Common myeloid progenitor, CD34-positive (primary cell): ENCODE data around the gene KCTD3.

ENCODE experiments used
- CTCF ChIA-PET: fragments of 350-600 bp; sonication (Branson Sonifier 250); formaldehyde crosslinking; loops from one replicate; lab custom pipeline; 2021; ENCODE audit warnings: antibody characterized with exemption; lab: Charles Lee
- POLR2A ChIA-PET: fragments of 350-600 bp; sonication (Branson Sonifier 250); formaldehyde crosslinking; loops from one replicate; lab custom pipeline; 2021; ENCODE audit warnings: antibody characterized with exemption; lab: Charles Lee
- DNase-seq, 3 donors: peaks; one replicate each; pipeline versions ENCODE4 v3.0.0 to v3.0.0-alpha.2; 2013
- H3K27ac ChIP-seq, 2 experiments: 1 replicate in 1 of 2; 2 replicates in 1 of 2; pipeline ENCODE4 v1.7.0; 2013; ENCODE audit warnings: inconsistent platforms in 2 of 2, low read length in 2 of 2, mild to moderate bottlenecking in 2 of 2, low read depth in 1 of 2, moderate library complexity in 1 of 2; ENCODE audit not compliant: severe bottlenecking in 2 of 2, insufficient read depth in 1 of 2, poor library complexity in 1 of 2
- H3K27me3 ChIP-seq, 5 experiments: replicated peaks in 2 of 5; 1 replicate in 3 of 5; 2 replicates in 2 of 5; pipeline versions ENCODE4 v1.6.1 to v1.7.0; 2013; ENCODE audit warnings: low read length in 4 of 5, mild to moderate bottlenecking in 2 of 5, moderate library complexity in 2 of 5, inconsistent platforms in 1 of 5; ENCODE audit not compliant: insufficient read depth in 5 of 5, control insufficient read depth in 4 of 5
- H3K36me3 ChIP-seq, 4 experiments: 1 replicate in 2 of 4; 2 replicates in 2 of 4; pipeline versions ENCODE4 v1.6.1 to v1.7.0; 2013; ENCODE audit warnings: low read length in 3 of 4, control low read depth in 1 of 4, mild to moderate bottlenecking in 1 of 4; ENCODE audit not compliant: control insufficient read depth in 4 of 4, insufficient read depth in 4 of 4
- H3K4me1 ChIP-seq, 4 experiments: 1 replicate in 3 of 4; 2 replicates in 1 of 4; pipeline versions ENCODE4 v1.6.1 to v1.7.1; 2013; ENCODE audit warnings: low read length in 3 of 4, mild to moderate bottlenecking in 3 of 4, control low read depth in 1 of 4, inconsistent platforms in 1 of 4, moderate library complexity in 1 of 4; ENCODE audit not compliant: control insufficient read depth in 4 of 4, insufficient read depth in 4 of 4; ENCODE audit errors: control extremely low read depth in 1 of 4
- H3K4me3 ChIP-seq, 7 experiments: 1 replicate in 4 of 7; 2 replicates in 3 of 7; pipeline versions ENCODE4 v1.5.1 to v1.7.0; 2013; ENCODE audit warnings: mild to moderate bottlenecking in 7 of 7, low read length in 6 of 7, moderate library complexity in 6 of 7, inconsistent platforms in 2 of 7, low read depth in 2 of 7, control low read depth in 1 of 7; ENCODE audit not compliant: insufficient read depth in 4 of 7, control insufficient read depth in 1 of 7; ENCODE audit errors: extremely low read depth in 1 of 7
- H3K9me3 ChIP-seq, 5 experiments: 1 replicate in 4 of 5; 2 replicates in 1 of 5; pipeline versions ENCODE4 v1.6.1 to v1.7.1; 2013; ENCODE audit warnings: low read length in 4 of 5, mild to moderate bottlenecking in 2 of 5, inconsistent platforms in 1 of 5, low read depth in 1 of 5, moderate library complexity in 1 of 5; ENCODE audit not compliant: control insufficient read depth in 4 of 5, insufficient read depth in 2 of 5; ENCODE audit errors: control extremely low read depth in 1 of 5
- WGBS: methylation state at CpG from one replicate; pipeline ENCODE4 v1.1.5; 2013; ENCODE audit not compliant: insufficient coverage; 5-methylcytosine and 5-hydroxymethylcytosine counted together

KCTD3 gene

DNA sequence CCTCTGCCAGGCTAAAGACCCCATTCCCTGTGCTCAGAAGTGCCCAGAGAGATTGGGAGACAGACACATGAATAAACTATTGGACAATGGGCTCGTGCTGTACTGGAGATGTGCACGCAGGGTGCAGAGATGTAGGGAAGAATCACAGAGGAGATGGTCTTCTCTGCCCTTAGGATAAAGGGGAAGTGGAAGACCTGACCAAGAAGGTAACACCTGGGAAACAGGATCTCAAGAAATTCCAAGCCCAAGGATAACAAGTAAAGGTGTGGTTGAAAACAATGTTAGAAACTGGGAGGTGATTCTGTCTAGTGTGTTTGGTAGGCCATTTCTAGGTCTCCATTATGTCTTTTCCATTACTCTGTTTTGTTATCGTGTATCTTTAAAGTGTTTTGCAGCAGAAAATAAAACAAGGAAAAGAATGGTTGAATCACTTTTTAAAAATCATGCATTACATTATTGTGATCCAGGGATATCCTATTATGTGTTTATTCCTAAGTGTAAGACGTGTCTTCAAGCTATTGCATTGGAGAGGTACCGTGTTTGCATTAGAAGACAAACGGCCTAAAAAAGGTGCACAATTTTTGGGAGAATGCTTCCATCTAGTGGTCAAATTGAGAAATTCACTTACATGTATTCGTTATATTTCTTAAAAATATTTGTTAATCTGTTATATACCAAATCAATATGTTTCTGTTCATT is 40.8 kb upstream of the KCTD3 start:
- Histone ChIP-seq H3K27me3 (no peaks in the 10 kb centered on the region), H3K4me3 (no peak overlapping the region), H3K4me1 (no peaks in the 10 kb centered on the region), H3K27ac (no peak overlapping the region), H3K9me3 (no peaks in the 10 kb centered on the region), H3K36me3 (no peaks in the 10 kb centered on the region)
- peak; percentile 42 to 65 (median 56) for DNase-seq
- CTCF ChIA-PET, result interaction anchor here (0.7 to 1.8 kb wide), 6 partner anchors 14 to 1197 kb away, joined by 3 to 5 read pairs (median 3); no protein-coding TSS in a partner anchor
- POLR2A ChIA-PET, result interaction anchor here (0.6 kb wide), 1 partner anchor 875 kb away, joined by 5 read pairs; no protein-coding TSS in a partner anchor
- WGBS, result 88% methylated on average over 2 of the region's 7 CpGs

DNA sequence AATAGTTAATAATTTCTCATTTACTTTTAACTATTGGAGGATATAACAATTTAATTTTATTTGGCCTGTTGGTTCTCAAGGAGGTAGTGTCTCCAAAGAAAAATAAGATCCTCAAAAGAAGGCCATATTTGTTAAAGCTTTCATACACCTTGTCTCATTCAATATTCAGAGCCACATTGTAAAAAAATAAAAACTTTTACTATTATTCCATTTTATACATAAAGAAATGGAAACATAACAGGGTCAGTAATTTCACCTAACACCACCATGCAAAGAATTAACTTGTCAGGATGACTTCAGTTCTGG is 40.3 kb upstream of the KCTD3 start:
- H3K4me1 ChIP-seq, result no peaks in the 10 kb centered on the region
- H3K27ac ChIP-seq, result no peak overlapping the region
- no peak overlapping the region for H3K4me3 ChIP-seq
- H3K9me3 ChIP-seq, result no peaks in the 10 kb centered on the region
- no peaks in the 10 kb centered on the region for H3K27me3 ChIP-seq
- no peak for DNase-seq
- POLR2A ChIA-PET, result interaction anchor here (0.6 kb wide), 1 partner anchor 875 kb away, joined by 5 read pairs; no protein-coding TSS in a partner anchor
- CTCF ChIA-PET, result interaction anchor here (0.7 to 1.8 kb wide), 7 partner anchors 14 to 1197 kb away, joined by 3 to 5 read pairs (median 3); no protein-coding TSS in a partner anchor
- H3K36me3 ChIP-seq, result no peaks in the 10 kb centered on the region

- Histone ChIP-seq H3K27me3 (peaks cover 0 to 3% (median 0%) of the 10 kb centered on the region in 5 experiments), H3K4me1 (no peaks in the 10 kb centered on the region), H3K27ac (no peak overlapping the region), H3K9me3 (peaks cover 0 to 4% (median 0%) of the 10 kb centered on the region in 5 experiments), H3K4me3 (no peak overlapping the region), H3K36me3 (no peaks in the 10 kb centered on the region)
- 93% methylated on average over 3 of the region's 4 CpGs for whole genome bisulfite sequencing
- ChIA-PET POLR2A (no interaction called here), CTCF (no interaction called here)
- DNase-seq, result no peak
Measured at GRCh38 chr1:215529111-215529510, 38.0 kb upstream of the KCTD3 start.

GRCh38 chr1:215529571-215529970 is 37.5 kb upstream of the KCTD3 start:
- peaks cover 0 to 4% (median 0%) of the 10 kb centered on the region in 5 experiments for H3K9me3 ChIP-seq
- 100% methylated on average over 1 of the region's 2 CpGs for WGBS
- peak in 1 of 3 donors; percentile 10 for DNase-seq
- no peak overlapping the region for H3K4me3 ChIP-seq
- no peaks in the 10 kb centered on the region for H3K4me1 ChIP-seq
- no peak overlapping the region for H3K27ac ChIP-seq
- no peaks in the 10 kb centered on the region for H3K36me3 ChIP-seq
- ChIA-PET POLR2A (no interaction called here), CTCF (no interaction called here)
- peaks cover 0 to 3% (median 0%) of the 10 kb centered on the region in 5 experiments for H3K27me3 ChIP-seq

DNA sequence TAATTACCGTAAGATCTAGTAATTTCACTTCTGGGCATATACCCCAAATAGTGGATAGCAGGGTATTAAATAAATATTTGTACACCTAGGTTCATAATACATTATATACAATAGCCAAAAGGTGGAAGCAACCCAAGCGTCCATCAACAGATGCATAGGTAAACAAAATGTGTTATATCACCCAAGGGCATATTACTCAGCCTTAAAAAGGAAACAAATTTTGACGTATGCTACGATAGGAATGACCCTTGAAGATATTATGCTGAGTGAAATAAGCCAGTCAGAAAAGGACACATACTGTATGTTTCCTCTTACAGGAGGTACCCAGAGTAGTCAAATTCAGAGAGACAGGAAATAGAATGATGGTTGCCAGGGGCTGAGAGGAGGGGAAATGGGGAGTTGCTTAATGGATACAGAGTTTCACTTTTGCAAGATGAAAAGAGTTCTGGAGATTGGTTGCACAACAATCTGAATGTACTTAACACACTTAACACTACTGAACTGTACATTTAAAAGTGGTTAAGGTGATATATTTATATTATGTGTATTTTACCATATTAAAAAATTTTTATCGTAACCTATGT is 36.6 kb upstream of the KCTD3 start:
- Histone ChIP-seq H3K27me3 (peaks cover 0 to 3% (median 0%) of the 10 kb centered on the region in 5 experiments), H3K4me3 (no peak overlapping the region), H3K9me3 (peaks cover 0 to 4% (median 0%) of the 10 kb centered on the region in 5 experiments), H3K27ac (no peak overlapping the region), H3K4me1 (no peaks in the 10 kb centered on the region), H3K36me3 (no peaks in the 10 kb centered on the region)
- peak in 1 of 3 donors; percentile 6 for DNase-seq
- POLR2A ChIA-PET, result no interaction called here
- 83% methylated on average over 3 of the region's 5 CpGs for WGBS
- CTCF ChIA-PET, result no interaction called here

- POLR2A ChIA-PET, result no interaction called here
- DNase-seq, result peak in 2 of 3 donors; percentile 11 to 21
- Histone ChIP-seq H3K27me3 (no peaks in the 10 kb centered on the region), H3K36me3 (no peaks in the 10 kb centered on the region), H3K4me1 (peaks cover 0 to 7% (median 0%) of the 10 kb centered on the region in 4 experiments), H3K27ac (no peak overlapping the region), H3K9me3 (peaks cover 0 to 4% (median 3%) of the 10 kb centered on the region in 5 experiments), H3K4me3 (no peak overlapping the region)
- WGBS, result 97% methylated on average over 4 of the region's 5 CpGs
- CTCF ChIA-PET, result interaction anchor here (1.2 kb wide), 1 partner anchor 14 kb away, joined by 3 read pairs; no protein-coding TSS in a partner anchor
Measured at GRCh38 chr1:215539803-215540570, 27.1 kb upstream of the KCTD3 start.
